ENCODE results near the gene CD160.

Gene CD160

GRCh38 chr1:145788580-145788979 is 69.3 kb downstream of the CD160 start:
- H3K4me3 ChIP-seq (replicated peaks in 1 of 2; ENCODE audit: low read depth in 2 of 2, low read length in 2 of 2): no peak overlapping the region
- no peak for TF ChIP-seq CTCF (IDR thresholded peaks at IDR 0.05; ENCODE audit: low read depth, low read length)
- DNase-seq (ENCODE audit: low read depth in 2 of 2): no peak

All from cardiac fibroblast (primary cell).